ENCODE measurements around the gene STX11.

STX11 gene

DNA sequence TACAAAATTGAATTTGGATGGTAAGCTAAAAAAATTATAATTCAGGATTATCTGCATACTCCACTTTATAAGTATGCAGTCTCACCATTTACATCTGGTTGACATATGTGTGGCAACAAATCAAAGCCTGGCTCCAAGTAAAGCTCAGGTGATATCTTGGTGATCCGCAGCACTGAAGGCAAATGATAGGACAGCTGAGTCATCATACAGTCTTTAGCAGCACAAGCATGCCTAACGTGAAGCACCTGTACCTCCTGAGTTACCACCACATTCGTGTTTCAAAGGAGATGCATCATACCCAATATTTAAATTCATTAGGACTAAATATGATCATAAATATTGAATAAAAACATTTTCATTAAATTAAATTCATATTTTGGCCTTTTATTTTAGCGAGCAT is 11.8 kb upstream of the STX11 start:
- Histone ChIP-seq H3K36me3 (ENCODE audit: low read length) (no peaks in the 10 kb centered on the region), H3K4me3 (ENCODE audit: insufficient read depth, low read length, poor library complexity, severe bottlenecking) (no peak overlapping the region), H3F3A (ENCODE audit: insufficient read depth) (no peaks in the 10 kb centered on the region), H2AFZ (ENCODE audit: low read depth, low read length, severe bottlenecking) (no peak overlapping the region), H4K20me1 (ENCODE audit: low read depth, low read length) (no peaks in the 10 kb centered on the region), H3K9me2 (replicated peaks; ENCODE audit: insufficient read depth, low read length) (no peaks in the 10 kb centered on the region), H3K79me2 (ENCODE audit: insufficient read depth, low read length) (no peaks in the 10 kb centered on the region), H3K9ac (ENCODE audit: low read length) (no peak overlapping the region), H3K4me2 (ENCODE audit: low read depth, low read length, poor library complexity, severe bottlenecking) (no peak overlapping the region), H3K27ac (ENCODE audit: low read depth, low read length) (no peak overlapping the region), H3K27me3 (ENCODE audit: low read length) (no peaks in the 10 kb centered on the region), H3K9me3 (ENCODE audit: insufficient read depth, low read length) (no peaks in the 10 kb centered on the region)
- TF ChIP-seq, protein P1, sequence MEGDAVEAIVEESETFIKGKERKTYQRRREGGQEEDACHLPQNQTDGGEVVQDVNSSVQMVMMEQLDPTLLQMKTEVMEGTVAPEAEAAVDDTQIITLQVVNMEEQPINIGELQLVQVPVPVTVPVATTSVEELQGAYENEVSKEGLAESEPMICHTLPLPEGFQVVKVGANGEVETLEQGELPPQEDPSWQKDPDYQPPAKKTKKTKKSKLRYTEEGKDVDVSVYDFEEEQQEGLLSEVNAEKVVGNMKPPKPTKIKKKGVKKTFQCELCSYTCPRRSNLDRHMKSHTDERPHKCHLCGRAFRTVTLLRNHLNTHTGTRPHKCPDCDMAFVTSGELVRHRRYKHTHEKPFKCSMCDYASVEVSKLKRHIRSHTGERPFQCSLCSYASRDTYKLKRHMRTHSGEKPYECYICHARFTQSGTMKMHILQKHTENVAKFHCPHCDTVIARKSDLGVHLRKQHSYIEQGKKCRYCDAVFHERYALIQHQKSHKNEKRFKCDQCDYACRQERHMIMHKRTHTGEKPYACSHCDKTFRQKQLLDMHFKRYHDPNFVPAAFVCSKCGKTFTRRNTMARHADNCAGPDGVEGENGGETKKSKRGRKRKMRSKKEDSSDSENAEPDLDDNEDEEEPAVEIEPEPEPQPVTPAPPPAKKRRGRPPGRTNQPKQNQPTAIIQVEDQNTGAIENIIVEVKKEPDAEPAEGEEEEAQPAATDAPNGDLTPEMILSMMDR (IDR thresholded peaks at IDR 0.05; ENCODE audit: insufficient read depth, low read length, poor library complexity, severe bottlenecking) = no peak
- no peak for TF ChIP-seq EZH2phosphoT487 (conservative IDR thresholded peaks at IDR 0.05; ENCODE audit: low read length)

DNA sequence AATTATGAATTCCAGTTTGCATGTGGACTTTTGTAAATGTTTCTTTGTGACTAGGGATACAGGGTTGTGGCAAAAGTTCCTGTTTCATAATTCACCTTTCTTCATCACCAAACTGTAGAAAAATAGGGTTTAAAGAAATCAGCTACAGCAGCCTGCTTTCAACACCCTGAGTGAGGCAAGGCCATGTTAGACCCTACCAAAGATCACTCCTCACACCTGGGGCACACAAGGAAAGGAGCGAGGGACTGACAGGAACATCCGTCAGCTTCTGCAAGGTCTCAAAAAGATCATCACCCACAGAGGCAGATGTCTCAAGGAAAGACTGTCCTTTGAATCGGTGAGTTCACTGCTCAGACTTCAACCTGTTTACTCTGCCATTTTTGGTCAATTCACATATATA is 10.5 kb upstream of the STX11 start:
- Histone ChIP-seq H3K9ac (ENCODE audit: low read length) (no peak overlapping the region), H3K27me3 (ENCODE audit: low read length) (no peaks in the 10 kb centered on the region), H3K9me2 (replicated peaks; ENCODE audit: insufficient read depth, low read length) (no peaks in the 10 kb centered on the region), H4K20me1 (ENCODE audit: low read depth, low read length) (no peaks in the 10 kb centered on the region), H3K36me3 (ENCODE audit: low read length) (no peaks in the 10 kb centered on the region), H3K27ac (ENCODE audit: low read depth, low read length) (no peak overlapping the region), H3K4me3 (ENCODE audit: insufficient read depth, low read length, poor library complexity, severe bottlenecking) (no peak overlapping the region), H3K4me2 (ENCODE audit: low read depth, low read length, poor library complexity, severe bottlenecking) (no peak overlapping the region), H3F3A (ENCODE audit: insufficient read depth) (no peaks in the 10 kb centered on the region), H3K9me3 (ENCODE audit: insufficient read depth, low read length) (no peaks in the 10 kb centered on the region), H3K79me2 (ENCODE audit: insufficient read depth, low read length) (no peaks in the 10 kb centered on the region), H2AFZ (ENCODE audit: low read depth, low read length, severe bottlenecking) (no peak overlapping the region)
- TF ChIP-seq, protein P1 (IDR thresholded peaks at IDR 0.05; ENCODE audit: insufficient read depth, low read length, poor library complexity, severe bottlenecking) = no peak
- TF ChIP-seq EZH2phosphoT487 (conservative IDR thresholded peaks at IDR 0.05; ENCODE audit: low read length) = no peak

DNA sequence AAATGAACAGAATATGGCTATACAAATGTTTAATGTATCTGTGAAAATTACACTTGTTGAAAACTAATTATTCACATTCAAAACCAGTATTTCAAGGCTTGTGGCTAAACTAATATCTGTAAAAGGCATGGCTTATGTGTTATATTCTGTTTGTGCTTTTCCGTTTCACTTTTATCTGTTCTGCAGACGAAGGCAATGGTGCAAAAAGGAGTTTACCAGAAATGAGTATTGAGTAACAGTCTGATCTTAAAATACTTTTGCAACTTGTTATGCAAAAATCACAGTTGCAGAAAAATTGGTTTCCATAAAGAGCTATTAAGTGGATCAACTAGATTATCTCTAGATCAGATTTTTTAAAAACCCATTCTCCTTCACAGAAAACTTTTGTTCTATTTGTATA is 9.4 kb upstream of the STX11 start:
- no peak overlapping the region for H3K27ac ChIP-seq (ENCODE audit: low read depth, low read length)
- H3K9me2 ChIP-seq (replicated peaks; ENCODE audit: insufficient read depth, low read length) = no peaks in the 10 kb centered on the region
- no peaks in the 10 kb centered on the region for H4K20me1 ChIP-seq (ENCODE audit: low read depth, low read length)
- no peaks in the 10 kb centered on the region for H3K9me3 ChIP-seq (ENCODE audit: insufficient read depth, low read length)
- no peaks in the 10 kb centered on the region for H3F3A ChIP-seq (ENCODE audit: insufficient read depth)
- H3K36me3 ChIP-seq (ENCODE audit: low read length) = no peaks in the 10 kb centered on the region
- H2AFZ ChIP-seq (ENCODE audit: low read depth, low read length, severe bottlenecking) = no peak overlapping the region
- H3K9ac ChIP-seq (ENCODE audit: low read length) = no peak overlapping the region
- no peak overlapping the region for H3K4me2 ChIP-seq (ENCODE audit: low read depth, low read length, poor library complexity, severe bottlenecking)
- H3K79me2 ChIP-seq (ENCODE audit: insufficient read depth, low read length) = no peaks in the 10 kb centered on the region
- H3K27me3 ChIP-seq (ENCODE audit: low read length) = no peaks in the 10 kb centered on the region
- TF ChIP-seq, protein P1 (IDR thresholded peaks at IDR 0.05; ENCODE audit: insufficient read depth, low read length, poor library complexity, severe bottlenecking) = no peak
- no peak for TF ChIP-seq EZH2phosphoT487 (conservative IDR thresholded peaks at IDR 0.05; ENCODE audit: low read length)
- no peak overlapping the region for H3K4me3 ChIP-seq (ENCODE audit: insufficient read depth, low read length, poor library complexity, severe bottlenecking)

Data from SU-DHL-6 (cell line).